Activated T-helper 17 cell treated with anti-CD3 and anti-CD28 coated beads, Interleukin-2, amount 50 U/mL, for 72 hours (primary cell): ENCODE measurements around the gene NEDD4. TPM values are rescaled to one million over a fixed set of nuclear protein-coding genes. Genes with fewer than 3 reads are reported as not detected.
"Not testable (repeated sequence)": the region's sequence is repeated elsewhere in the genome, so short reads cannot be mapped to it uniquely, and the experiment has no call there.

Experiments
- ATAC-seq: fragments of 150-1000 bp; cut with Tn5 transposase; replicated peaks from 2 replicates; pipeline ENCODE4 v1.10.0; 2021; ENCODE audit warnings: mild to moderate bottlenecking, moderate library complexity
- H3K27ac Mint-ChIP-seq: one replicate; pipeline ENCODE4 v1.8.0; 2022; ENCODE audit warnings: mixed read lengths
- H3K27me3 Mint-ChIP-seq: one replicate; pipeline ENCODE4 v1.8.0; 2022; ENCODE audit warnings: mixed read lengths
- H3K36me3 Mint-ChIP-seq: one replicate; pipeline ENCODE4 v1.8.0; 2022; ENCODE audit warnings: low read depth, mild to moderate bottlenecking, mixed read lengths
- H3K4me1 Mint-ChIP-seq: one replicate; pipeline ENCODE4 v1.8.0; 2022; ENCODE audit warnings: mixed read lengths
- H3K4me3 Mint-ChIP-seq: one replicate; pipeline ENCODE4 v1.8.0; 2022; ENCODE audit warnings: mild to moderate bottlenecking, mixed read lengths
- H3K9me3 Mint-ChIP-seq: one replicate; pipeline ENCODE4 v1.8.0; 2022; ENCODE audit warnings: mixed read lengths
- total RNA-seq, 2 donors: library from RNA; stranded (reverse); gene quantifications; one replicate each; pipeline ENCODE4 v1.2.3, GENCODE V29; 2022

NEDD4 gene
- total RNA-seq, 2 donors from 2014 or later, result 10.2 to 18.4 TPM

- Mint-ChIP-seq H3K4me1 (peaks cover 16% of the 10 kb centered on the region), H3K4me3 (no peak overlapping the region), H3K9me3 (no peaks in the 10 kb centered on the region), H3K27ac (no peak overlapping the region), H3K27me3 (no peaks in the 10 kb centered on the region), H3K36me3 (peaks cover 21% of the 10 kb centered on the region)
- no peak for ATAC-seq
Measured at GRCh38 chr15:55827955-55828354, 165.5 kb downstream of the NEDD4 start.

- Mint-ChIP-seq H3K27me3 (no peaks in the 10 kb centered on the region), H3K36me3 (peaks cover 13% of the 10 kb centered on the region), H3K9me3 (no peaks in the 10 kb centered on the region), H3K4me3 (no peak overlapping the region), H3K4me1 (peaks cover 16% of the 10 kb centered on the region), H3K27ac (no peak overlapping the region)
- ATAC-seq, result no peak
Measured at GRCh38 chr15:55827204-55827603, 166.2 kb downstream of the NEDD4 start.

GRCh38 chr15:55824857-55825613, 168.4 kb downstream of the NEDD4 start:
- Mint-ChIP-seq H3K27ac (no peak overlapping the region), H3K27me3 (no peaks in the 10 kb centered on the region), H3K4me3 (no peak overlapping the region), H3K4me1 (peaks cover 8% of the 10 kb centered on the region), H3K36me3 (no peaks in the 10 kb centered on the region), H3K9me3 (no peaks in the 10 kb centered on the region)
- ATAC-seq, result no peak

- no peaks in the 10 kb centered on the region for H3K27me3 Mint-ChIP-seq
- H3K4me3 Mint-ChIP-seq, result no peak overlapping the region
- ATAC-seq, result no peak
- H3K36me3 Mint-ChIP-seq, result no peaks in the 10 kb centered on the region
- no peaks in the 10 kb centered on the region for H3K9me3 Mint-ChIP-seq
- no peak overlapping the region for H3K27ac Mint-ChIP-seq
- H3K4me1 Mint-ChIP-seq, result no peaks in the 10 kb centered on the region
Measured at GRCh38 chr15:55823699-55824340, 169.6 kb downstream of the NEDD4 start.

- H3K27me3 Mint-ChIP-seq, result no peaks in the 10 kb centered on the region
- H3K36me3 Mint-ChIP-seq, result no peaks in the 10 kb centered on the region
- H3K4me1 Mint-ChIP-seq, result no peaks in the 10 kb centered on the region
- no peak overlapping the region for H3K4me3 Mint-ChIP-seq
- no peak overlapping the region for H3K27ac Mint-ChIP-seq
- no peak for ATAC-seq
- no peaks in the 10 kb centered on the region for H3K9me3 Mint-ChIP-seq
Measured at GRCh38 chr15:55823191-55823670, 170.2 kb downstream of the NEDD4 start.

- not testable (repeated sequence) for H3K36me3 Mint-ChIP-seq, H3K9me3 Mint-ChIP-seq, H3K4me3 Mint-ChIP-seq, ATAC-seq, H3K4me1 Mint-ChIP-seq, H3K27me3 Mint-ChIP-seq, H3K27ac Mint-ChIP-seq
Measured at GRCh38 chr15:55821740-55822139, 171.7 kb downstream of the NEDD4 start.

- Mint-ChIP-seq H3K4me1 (no peaks in the 10 kb centered on the region), H3K27ac (no peak overlapping the region), H3K36me3 (no peaks in the 10 kb centered on the region), H3K27me3 (no peaks in the 10 kb centered on the region), H3K9me3 (no peaks in the 10 kb centered on the region), H3K4me3 (no peak overlapping the region)
- no peak for ATAC-seq
Measured at GRCh38 chr15:55820043-55820442, 173.4 kb downstream of the NEDD4 start.

- H3K27ac Mint-ChIP-seq, result no peak overlapping the region
- no peak for ATAC-seq
- H3K27me3 Mint-ChIP-seq, result no peaks in the 10 kb centered on the region
- H3K4me1 Mint-ChIP-seq, result no peaks in the 10 kb centered on the region
- H3K36me3 Mint-ChIP-seq, result no peaks in the 10 kb centered on the region
- H3K9me3 Mint-ChIP-seq, result no peaks in the 10 kb centered on the region
- no peak overlapping the region for H3K4me3 Mint-ChIP-seq
Measured at GRCh38 chr15:55819397-55820034, 173.9 kb downstream of the NEDD4 start.

- H3K4me1 Mint-ChIP-seq, result no peaks in the 10 kb centered on the region
- H3K9me3 Mint-ChIP-seq, result no peaks in the 10 kb centered on the region
- H3K27ac Mint-ChIP-seq, result no peak overlapping the region
- no peak for ATAC-seq
- no peaks in the 10 kb centered on the region for H3K27me3 Mint-ChIP-seq
- no peak overlapping the region for H3K4me3 Mint-ChIP-seq
- no peaks in the 10 kb centered on the region for H3K36me3 Mint-ChIP-seq
Measured at GRCh38 chr15:55816017-55816416, 177.4 kb downstream of the NEDD4 start.

GRCh38 chr15:55802600-55803376, 190.6 kb downstream of the NEDD4 start:
- no peaks in the 10 kb centered on the region for H3K36me3 Mint-ChIP-seq
- no peaks in the 10 kb centered on the region for H3K4me1 Mint-ChIP-seq
- H3K9me3 Mint-ChIP-seq, result no peaks in the 10 kb centered on the region
- ATAC-seq, result no peak
- H3K27ac Mint-ChIP-seq, result no peak overlapping the region
- no peak overlapping the region for H3K4me3 Mint-ChIP-seq
- peaks cover 9% of the 10 kb centered on the region for H3K27me3 Mint-ChIP-seq

GRCh38 chr15:55800216-55800615, 193.2 kb downstream of the NEDD4 start:
- Mint-ChIP-seq H3K9me3 (no peaks in the 10 kb centered on the region), H3K36me3 (no peaks in the 10 kb centered on the region), H3K27me3 (peaks cover 19% of the 10 kb centered on the region), H3K4me1 (no peaks in the 10 kb centered on the region), H3K27ac (no peak overlapping the region), H3K4me3 (no peak overlapping the region)
- ATAC-seq, result no peak

GRCh38 chr15:55799291-55800212, 193.9 kb downstream of the NEDD4 start:
- no peaks in the 10 kb centered on the region for H3K4me1 Mint-ChIP-seq
- H3K36me3 Mint-ChIP-seq, result no peaks in the 10 kb centered on the region
- no peak for ATAC-seq
- H3K9me3 Mint-ChIP-seq, result no peaks in the 10 kb centered on the region
- peaks cover 23% of the 10 kb centered on the region for H3K27me3 Mint-ChIP-seq
- no peak overlapping the region for H3K4me3 Mint-ChIP-seq
- peak overlapping the region; percentile 22 for H3K27ac Mint-ChIP-seq

GRCh38 chr15:55796321-55796965, 197.0 kb downstream of the NEDD4 start:
- H3K9me3 Mint-ChIP-seq, result peaks cover 3% of the 10 kb centered on the region
- ATAC-seq, result no peak
- no peak overlapping the region for H3K4me3 Mint-ChIP-seq
- H3K27me3 Mint-ChIP-seq, result peaks cover 22% of the 10 kb centered on the region
- no peak overlapping the region for H3K27ac Mint-ChIP-seq
- H3K36me3 Mint-ChIP-seq, result no peaks in the 10 kb centered on the region
- no peaks in the 10 kb centered on the region for H3K4me1 Mint-ChIP-seq
